T-helper 9 cell (primary cell): ENCODE data around the gene FRY.

Source experiments
- DNase-seq: peaks from one replicate; pipeline ENCODE4 v3.0.0-alpha.2; 2020

The FRY gene

GRCh38 chr13:32179708-32180107 lies 148.1 kb downstream of the FRY start:
- DNase-seq, result no peak

- DNase-seq, result no peak
Observed at GRCh38 chr13:32187651-32188050, 156.1 kb downstream of the FRY start.

GRCh38 chr13:32191452-32191998 lies 160.0 kb downstream of the FRY start:
- no peak for DNase-seq

GRCh38 chr13:32195713-32196112 lies 164.1 kb downstream of the FRY start:
- DNase-seq, result no peak

- no peak for DNase-seq
Observed at GRCh38 chr13:32199168-32199567, 167.6 kb downstream of the FRY start.

- no peak for DNase-seq
Observed at GRCh38 chr13:32200741-32201140, 169.2 kb downstream of the FRY start.

- no peak for DNase-seq
Observed at GRCh38 chr13:32201809-32202208, 170.2 kb downstream of the FRY start.

GRCh38 chr13:32202268-32202667 lies 170.7 kb downstream of the FRY start:
- no peak for DNase-seq

GRCh38 chr13:32203221-32203620 lies 171.6 kb downstream of the FRY start:
- no peak for DNase-seq

- DNase-seq, result no peak
Observed at GRCh38 chr13:32203736-32204135, 172.2 kb downstream of the FRY start.

GRCh38 chr13:32205431-32206096 lies 174.0 kb downstream of the FRY start:
- DNase-seq, result no peak

GRCh38 chr13:32206097-32206740 lies 174.6 kb downstream of the FRY start:
- no peak for DNase-seq

- DNase-seq, result no peak
Observed at GRCh38 chr13:32208860-32209259, 177.3 kb downstream of the FRY start.

GRCh38 chr13:32209652-32210051 lies 178.1 kb downstream of the FRY start:
- no peak for DNase-seq

- no peak for DNase-seq
Observed at GRCh38 chr13:32210101-32210500, 178.5 kb downstream of the FRY start.

- no peak for DNase-seq
Observed at GRCh38 chr13:32211813-32212212, 180.2 kb downstream of the FRY start.

- no peak for DNase-seq
Observed at GRCh38 chr13:32212421-32212820, 180.8 kb downstream of the FRY start.

GRCh38 chr13:32213626-32214025 lies 182.1 kb downstream of the FRY start:
- DNase-seq, result no peak

- no peak for DNase-seq
Observed at GRCh38 chr13:32214071-32214470, 182.5 kb downstream of the FRY start.

- DNase-seq, result no peak
Observed at GRCh38 chr13:32216281-32216680, 184.7 kb downstream of the FRY start.

GRCh38 chr13:32222046-32222676 lies 190.6 kb downstream of the FRY start:
- no peak for DNase-seq

- DNase-seq, result no peak
Observed at GRCh38 chr13:32224916-32225315, 193.3 kb downstream of the FRY start.

GRCh38 chr13:32225481-32225931 lies 193.9 kb downstream of the FRY start:
- no peak for DNase-seq
